ENCODE measurements around the gene NAA25. TPM values are rescaled to one million over a fixed set of nuclear protein-coding genes. Genes with fewer than 3 reads are reported as not detected.

The NAA25 gene
- total RNA-seq (2022; extraction: Qiagen RNA extraction; ENCODE audit: low read depth) = 12.7 to 23.1 TPM (median 20.7 TPM) in 5 replicates

DNA sequence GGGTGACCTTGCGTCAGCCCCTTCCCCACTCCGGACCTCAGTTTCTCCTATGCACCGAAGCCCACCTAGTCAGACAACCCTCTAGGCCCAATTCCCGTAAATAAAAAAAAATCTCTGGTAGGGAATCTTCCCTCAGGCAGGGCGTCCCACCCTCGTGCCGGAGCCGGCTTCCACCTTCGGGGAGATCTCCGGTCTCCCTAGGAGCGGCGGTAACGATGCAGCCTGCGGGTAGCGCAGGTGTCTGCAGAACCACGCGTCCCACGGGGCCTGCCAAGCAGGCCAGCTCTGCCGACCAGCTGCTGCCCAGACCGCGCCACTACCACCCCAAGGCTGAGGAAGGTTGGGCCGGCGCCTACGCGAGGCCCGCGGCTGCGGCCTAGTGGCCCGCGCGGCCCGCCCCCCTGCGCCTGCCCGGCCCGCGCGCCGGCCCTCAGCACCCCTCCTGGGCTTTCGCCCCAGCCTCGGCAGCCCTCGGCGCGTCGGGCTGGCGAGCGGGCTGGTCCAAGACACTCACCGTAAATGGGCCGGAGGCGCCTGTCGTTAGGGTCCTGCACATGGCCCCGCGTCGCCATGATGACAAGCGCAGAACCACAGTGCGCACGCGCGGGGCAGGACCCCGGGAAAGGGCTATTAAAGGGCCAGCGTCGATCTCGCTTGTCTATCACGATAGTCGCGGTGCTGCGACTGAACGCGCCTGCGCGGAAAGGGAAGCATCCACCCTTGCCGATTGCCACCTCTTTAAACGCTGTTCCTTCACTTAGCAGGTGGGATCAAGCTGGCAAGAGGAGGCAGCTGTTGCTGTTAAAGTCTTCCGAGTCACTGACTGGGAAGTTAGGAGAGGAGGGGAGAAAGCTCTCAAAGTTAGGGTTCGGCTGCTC, at the start of gene NAA25:
Gene NAA25, minus strand, starts transcription at position 582 of the 878 bp plus-strand sequence. Its CDS starts 10 bp downstream, at position 572.

DNA sequence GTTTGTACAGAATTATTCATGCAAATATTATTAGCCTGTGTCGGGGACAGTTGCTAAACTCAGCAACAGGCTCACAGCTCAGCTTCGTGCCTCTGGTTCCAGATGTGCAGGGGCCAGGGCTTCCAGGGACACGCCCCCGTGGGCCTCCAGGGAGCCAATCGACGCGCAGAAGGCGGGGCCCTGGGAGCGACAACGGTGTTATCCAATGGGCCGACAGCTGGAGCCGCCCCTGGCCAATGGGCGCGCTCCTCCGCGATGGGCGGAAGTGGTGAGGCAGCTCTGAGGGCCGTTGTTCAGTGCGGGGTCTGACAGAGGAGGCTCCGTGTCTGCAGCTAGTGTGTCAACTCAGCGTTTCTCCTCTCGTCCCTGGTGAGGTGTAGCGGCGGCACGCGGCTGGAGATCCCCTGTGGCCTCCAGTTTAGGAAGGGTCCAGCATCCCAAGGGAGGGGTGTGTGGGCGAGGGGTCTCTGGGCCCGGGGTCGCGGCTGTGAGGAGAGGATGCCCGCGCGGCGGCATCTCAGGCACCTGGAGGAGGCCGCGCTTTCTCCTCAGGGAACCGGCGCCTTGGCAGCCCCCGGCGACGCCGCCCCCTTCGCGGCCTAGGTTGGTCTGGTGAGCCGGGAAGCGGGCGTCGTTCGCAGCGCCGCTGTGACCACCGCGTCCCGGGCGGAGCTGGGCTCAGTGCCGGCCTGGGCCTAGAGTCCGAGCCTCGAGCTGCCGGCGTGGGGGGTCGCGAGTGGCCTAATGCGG, 16.8 kb upstream of the NAA25 start, which contains the start of gene TRAFD1:
Gene TRAFD1, plus strand, starts transcription at position 311 of the 750 bp plus-strand sequence. CDS start 4,963 bp downstream, outside the sequence.

DNA sequence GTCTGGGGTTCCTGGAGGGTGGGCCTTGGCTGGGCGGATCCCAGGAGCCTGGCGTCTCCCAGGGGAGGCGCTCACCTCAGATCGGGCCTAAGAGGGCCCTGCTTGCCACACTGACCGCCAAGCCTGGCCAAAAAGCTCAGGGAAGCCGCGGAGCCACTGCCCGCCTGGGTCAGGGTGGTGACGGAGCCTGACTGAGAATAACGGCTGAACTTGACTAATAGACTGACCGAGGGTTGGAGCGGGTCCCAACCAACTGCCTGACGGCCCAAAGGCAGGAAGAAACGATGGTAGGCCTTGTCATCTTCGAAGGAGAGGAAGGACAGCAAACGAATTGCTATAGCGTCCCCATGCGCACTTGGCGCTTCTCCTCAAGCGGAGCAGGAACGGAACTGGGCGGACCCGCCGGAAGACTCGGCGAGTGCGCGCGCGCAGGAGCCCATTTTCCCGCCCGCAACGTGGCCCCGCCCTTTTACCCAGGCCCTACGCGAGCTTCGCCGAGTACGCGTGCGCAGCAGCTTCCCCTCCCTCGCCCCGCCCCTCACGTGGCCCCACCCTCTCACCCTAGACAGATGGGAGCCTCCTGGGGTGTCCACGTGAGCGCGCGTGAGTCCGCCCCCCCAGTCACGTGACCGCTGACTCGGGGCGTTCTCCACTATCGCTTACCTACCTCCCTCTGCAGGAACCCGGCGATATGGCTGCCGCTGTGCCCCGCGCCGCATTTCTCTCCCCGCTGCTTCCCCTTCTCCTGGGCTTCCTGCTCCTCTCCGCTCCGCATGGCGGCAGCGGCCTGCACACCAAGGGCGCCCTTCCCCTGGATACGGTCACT, 95.6 kb downstream of the NAA25 start, which contains the start of the genes ERP29 and TMEM116:
Gene ERP29, plus strand, starts transcription at position 652 of the 826 bp plus-strand sequence. Its CDS starts 40 bp downstream, at position 692.
Gene TMEM116, minus strand, starts transcription at position 391 of the 826 bp plus-strand sequence. CDS start 7,895 bp downstream, outside the sequence.

Other genes with a start within 250 kb of the NAA25 start
- 6.0 to 7.5 TPM (median 6.8 TPM) in 5 replicates for gene TMEM116, start 95.6 kb downstream of the NAA25 start, total RNA-seq (2022; extraction: Qiagen RNA extraction; ENCODE audit: low read depth)
- gene ERP29, start 95.4 kb downstream of the NAA25 start, total RNA-seq (2022; extraction: Qiagen RNA extraction; ENCODE audit: low read depth) = 122 to 147 TPM (median 129 TPM) in 5 replicates
- gene TRAFD1, start 16.8 kb upstream of the NAA25 start, total RNA-seq (2022; extraction: Qiagen RNA extraction; ENCODE audit: low read depth) = 16.2 to 17.9 TPM (median 16.4 TPM) in 5 replicates

All from A549 treated with ZK216348 at 1 μM for 4 hours (cell line).